Endothelial cell of umbilical vein (primary cell): ENCODE data around the gene MYBPC1. TPM values are rescaled to one million over a fixed set of nuclear protein-coding genes. Genes with fewer than 3 reads are reported as not detected.

Experiments
- BruUV-seq: library from RNA; stranded (reverse); fragments of 400-500 nt; replicated peaks from 2 replicates; lab custom pipeline; 2021; lab: Mats Ljungman, UMichigan
- CTCF ChIA-PET: fragments of 300-600, 350-600 bp; sonication (Branson Sonifier 250); formaldehyde crosslinking; loops from one replicate; lab custom pipeline; 2021; ENCODE audit warnings: antibody characterized with exemption, inconsistent platforms; lab: Charles Lee
- POLR2A ChIA-PET: fragments of 300-600, 350-600 bp; sonication (Branson Sonifier 250); formaldehyde crosslinking; loops from one replicate; lab custom pipeline; 2021; ENCODE audit warnings: antibody characterized with exemption, inconsistent platforms; lab: Charles Lee
- DNase-seq: peaks from one replicate; pipeline ENCODE4 v3.0.0-alpha.2; 2011; ENCODE audit warnings: low read depth, low spot score
- FAIRE-seq: peaks from 2 replicates; lab custom pipeline; 2011; peaks lifted over from hg19 to GRCh38; lab: Jason Lieb, UNC
- H2AFZ ChIP-seq: 2 replicates; pipeline ENCODE4 v1.6.0; 2012; ENCODE audit warnings: low read depth, low read length, control low read depth, inconsistent platforms
- H3K27ac ChIP-seq: 2 replicates; pipeline ENCODE4 v1.5.1; 2011; ENCODE audit warnings: low read depth, mild to moderate bottlenecking, control low read depth, low read length, moderate library complexity; ENCODE audit not compliant: insufficient read depth
- H3K27me3 ChIP-seq, 2 experiments: 2 replicates each; pipeline versions ENCODE4 v1.6.0 to v1.6.1; 2011; ENCODE audit warnings: low read length in 2 of 2, mixed read lengths in 1 of 2; ENCODE audit not compliant: control insufficient read depth in 2 of 2, insufficient read depth in 2 of 2
- H3K36me3 ChIP-seq, 2 experiments: 2 replicates in 1 of 2; 3 replicates in 1 of 2; pipeline ENCODE4 v1.5.1; 2011; ENCODE audit warnings: low read length in 2 of 2, mild to moderate bottlenecking in 1 of 2, moderate library complexity in 1 of 2; ENCODE audit not compliant: control insufficient read depth in 2 of 2, insufficient read depth in 2 of 2; ENCODE audit errors: extremely low read depth in 1 of 2
- H3K4me1 ChIP-seq: 3 replicates; pipeline ENCODE4 v1.5.1; 2011; ENCODE audit warnings: mild to moderate bottlenecking, low read length; ENCODE audit not compliant: control insufficient read depth, insufficient read depth; ENCODE audit errors: extremely low read depth
- H3K4me2 ChIP-seq: 2 replicates; pipeline ENCODE4 v1.6.1; 2011; ENCODE audit warnings: low read length, control low read depth, mixed read lengths; ENCODE audit not compliant: insufficient read depth
- H3K4me3 ChIP-seq, 3 experiments: fragments of 200-600 bp in 1 of 3; sonication (generic), shearing (Covaris generic) in 1 of 3; replicated peaks in 1 of 3; 2 replicates each; pipeline ENCODE4 v1.5.1; 2011 to 2016; ENCODE audit warnings: control low read depth in 3 of 3, low read length in 3 of 3, mild to moderate bottlenecking in 2 of 3, inconsistent platforms in 1 of 3, low read depth in 1 of 3, moderate library complexity in 1 of 3; ENCODE audit not compliant: insufficient read depth in 1 of 3
- H3K79me2 ChIP-seq: 2 replicates; pipeline ENCODE4 v1.6.0; 2012; ENCODE audit warnings: low read length, inconsistent platforms; ENCODE audit not compliant: control insufficient read depth, insufficient read depth
- H3K9ac ChIP-seq: replicated peaks from 2 replicates; pipeline ENCODE3; 2011; ENCODE audit warnings: low read length, control low read depth; ENCODE audit not compliant: insufficient read depth; ENCODE audit errors: extremely low read depth
- H3K9me1 ChIP-seq: replicated peaks from 3 replicates; pipeline ENCODE4 v1.6.0; 2011; ENCODE audit warnings: mild to moderate bottlenecking, low read length; ENCODE audit not compliant: control insufficient read depth, insufficient read depth; ENCODE audit errors: extremely low read depth
- H3K9me3 ChIP-seq: replicated peaks from 2 replicates; pipeline ENCODE4 v1.5.1; 2012; ENCODE audit warnings: low read length, inconsistent platforms; ENCODE audit not compliant: control insufficient read depth, insufficient read depth
- H4K20me1 ChIP-seq: replicated peaks from 2 replicates; pipeline ENCODE3; 2011; ENCODE audit warnings: mild to moderate bottlenecking, low read length; ENCODE audit not compliant: control insufficient read depth, insufficient read depth; ENCODE audit errors: extremely low read depth
- EZH2 ChIP-seq: IDR thresholded peaks from 2 replicates; pipeline ENCODE4 v1.6.1; 2012; ENCODE audit warnings: borderline replicate concordance, low read depth, mild to moderate bottlenecking, moderate library complexity, low read length, inconsistent platforms; ENCODE audit not compliant: severe bottlenecking
- FOS ChIP-seq: IDR thresholded peaks from 2 replicates; pipeline ENCODE4 v1.6.1; 2011; ENCODE audit warnings: mild to moderate bottlenecking, low read length, moderate library complexity, borderline replicate concordance; ENCODE audit not compliant: insufficient read depth
- GATA2 ChIP-seq: IDR thresholded peaks from 2 replicates; pipeline ENCODE4 v1.7.0; 2011; ENCODE audit warnings: low read depth, mild to moderate bottlenecking, moderate library complexity, mixed read lengths, low read length; ENCODE audit not compliant: insufficient read length, insufficient read depth
- JUN ChIP-seq: IDR thresholded peaks from 2 replicates; pipeline ENCODE4 v1.6.1; 2011; ENCODE audit warnings: borderline replicate concordance, low read depth; ENCODE audit not compliant: insufficient read length, insufficient read depth
- MYC ChIP-seq: IDR thresholded peaks from one replicate; pipeline ENCODE4 v1.6.1; 2011; ENCODE audit warnings: mild to moderate bottlenecking, low read depth, low read length
- POLR2A ChIP-seq: IDR thresholded peaks from 2 replicates; pipeline ENCODE4 v1.6.1; 2012; ENCODE audit warnings: low read depth, mild to moderate bottlenecking, control low read depth, low read length
- POLR2AphosphoS5 ChIP-seq: IDR thresholded peaks from 2 replicates; pipeline ENCODE4 v1.6.1; 2012; ENCODE audit warnings: low read depth, mild to moderate bottlenecking, control low read depth, low read length, moderate library complexity; ENCODE audit not compliant: insufficient read depth
- dilution Hi-C: fragments of 300-500 bp; cut with MboI; formaldehyde crosslinking; loops from one replicate; pipeline ENCODE4 v1.15.0; 2019; ENCODE audit warnings: low sequenced_read_pairs; ENCODE audit not compliant: extremely low pct_ligation_motif_present
- intact Hi-C: fragments of 100-400 bp; cut with micrococcal nuclease; formaldehyde crosslinking; loops from one replicate; pipeline ENCODE4 v1.10.0; 2022
- polyA plus RNA-seq, 4 experiments: library from polyadenylated mRNA; depleted of rRNA in 3 of 4; stranded (reverse) in 3 of 4; unstranded in 1 of 4; fragments of >200 nt; gene quantifications; 2 replicates each; pipeline versions ENCODE4 v1.2.1 to v1.2.3, GENCODE V29; 2011 to 2012; ENCODE audit warnings: missing spikeins in 1 of 4
- total RNA-seq: library from RNA; stranded (reverse); gene quantifications from 2 replicates; pipeline ENCODE4 v1.2.3, GENCODE V29; 2021
- TF ChIP-seq, protein P1 (sequence below): IDR thresholded peaks from 2 replicates; pipeline ENCODE4 v1.6.1; 2011; ENCODE audit not compliant: insufficient read depth, insufficient read length
- TF ChIP-seq, protein P2 (sequence below), 2 donors: IDR thresholded peaks; 1 replicate in 1 of 2; 2 replicates in 1 of 2; pipeline ENCODE4 v1.5.1; 2011; ENCODE audit warnings: low read length in 2 of 2, mild to moderate bottlenecking in 2 of 2, moderate library complexity in 2 of 2, control low read depth in 1 of 2, inconsistent platforms in 1 of 2, low read depth in 1 of 2; ENCODE audit not compliant: insufficient read depth in 1 of 2; ENCODE audit errors: extremely low read depth in 1 of 2

Gene MYBPC1
- total and polyA plus RNA-seq, 2 donors (not counting 3 experiments of a cell fraction or from before 2014, with no cell fraction given), result not detected

DNA sequence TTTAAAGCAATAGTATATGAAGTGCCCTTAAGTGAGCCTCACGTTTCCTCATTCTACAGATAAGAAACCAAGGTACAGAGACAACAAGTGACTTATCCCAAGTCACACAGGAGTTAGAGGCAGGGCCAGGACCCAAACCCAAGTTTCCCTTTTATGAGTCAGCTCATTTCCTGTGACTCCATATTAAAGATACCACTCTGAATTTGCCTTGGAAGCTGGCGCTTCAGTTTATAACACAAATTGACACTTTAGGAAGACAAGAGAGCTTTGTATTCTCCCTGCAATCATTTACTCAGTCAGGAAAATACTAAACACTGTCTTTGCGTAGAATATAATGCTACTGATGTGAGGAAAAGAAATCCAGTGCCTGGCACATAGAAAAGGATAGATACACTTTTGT, 43.2 kb downstream of the MYBPC1 start:
- Histone ChIP-seq H2AFZ (no peak overlapping the region), H3K4me1 (peaks cover 6% of the 10 kb centered on the region), H3K27ac (no peak overlapping the region), H3K9me1 (no peaks in the 10 kb centered on the region), H3K79me2 (no peaks in the 10 kb centered on the region), H3K27me3 (peaks cover 5 to 7% of the 10 kb centered on the region in 2 experiments), H3K36me3 (no peaks in the 10 kb centered on the region), H3K9me3 (no peaks in the 10 kb centered on the region), H4K20me1 (no peaks in the 10 kb centered on the region), H3K4me3 (no peak overlapping the region), H3K9ac (no peak overlapping the region), H3K4me2 (peak overlapping the region; percentile 31)
- FAIRE-seq, result no peak
- DNase-seq, result peak; percentile 2
- CTCF ChIA-PET, result interaction anchor here (0.8 to 1.3 kb wide), 3 partner anchors 9 to 121 kb away, joined by 3 to 4 read pairs (median 4); no protein-coding TSS in a partner anchor
- dilution Hi-C loops (no loop called here), intact Hi-C loops (loop anchor here (2.0 kb wide), 1 partner anchor 15 kb away; no protein-coding TSS in a partner anchor)
- TF ChIP-seq, protein P1, sequence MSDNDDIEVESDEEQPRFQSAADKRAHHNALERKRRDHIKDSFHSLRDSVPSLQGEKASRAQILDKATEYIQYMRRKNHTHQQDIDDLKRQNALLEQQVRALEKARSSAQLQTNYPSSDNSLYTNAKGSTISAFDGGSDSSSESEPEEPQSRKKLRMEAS, result no peak
- no peak for TF ChIP-seq MYC
- TF ChIP-seq FOS, result no peak
- no peak for TF ChIP-seq GATA2
- TF ChIP-seq, protein P2, sequence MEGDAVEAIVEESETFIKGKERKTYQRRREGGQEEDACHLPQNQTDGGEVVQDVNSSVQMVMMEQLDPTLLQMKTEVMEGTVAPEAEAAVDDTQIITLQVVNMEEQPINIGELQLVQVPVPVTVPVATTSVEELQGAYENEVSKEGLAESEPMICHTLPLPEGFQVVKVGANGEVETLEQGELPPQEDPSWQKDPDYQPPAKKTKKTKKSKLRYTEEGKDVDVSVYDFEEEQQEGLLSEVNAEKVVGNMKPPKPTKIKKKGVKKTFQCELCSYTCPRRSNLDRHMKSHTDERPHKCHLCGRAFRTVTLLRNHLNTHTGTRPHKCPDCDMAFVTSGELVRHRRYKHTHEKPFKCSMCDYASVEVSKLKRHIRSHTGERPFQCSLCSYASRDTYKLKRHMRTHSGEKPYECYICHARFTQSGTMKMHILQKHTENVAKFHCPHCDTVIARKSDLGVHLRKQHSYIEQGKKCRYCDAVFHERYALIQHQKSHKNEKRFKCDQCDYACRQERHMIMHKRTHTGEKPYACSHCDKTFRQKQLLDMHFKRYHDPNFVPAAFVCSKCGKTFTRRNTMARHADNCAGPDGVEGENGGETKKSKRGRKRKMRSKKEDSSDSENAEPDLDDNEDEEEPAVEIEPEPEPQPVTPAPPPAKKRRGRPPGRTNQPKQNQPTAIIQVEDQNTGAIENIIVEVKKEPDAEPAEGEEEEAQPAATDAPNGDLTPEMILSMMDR (IDR thresholded peaks at IDR 0.05; ENCODE audit: extremely low read depth in 1 of 2, insufficient read depth in 1 of 2, low read depth in 1 of 2, low read length in 2 of 2), result no peak
- no peak for TF ChIP-seq POLR2A
- TF ChIP-seq EZH2, result no peak
- TF ChIP-seq POLR2AphosphoS5, result no peak
- no peak for TF ChIP-seq JUN
- no TSS peak for BruUV-seq
- POLR2A ChIA-PET, result no interaction called here
